Tibial nerve (tissue), 3 donors: ENCODE results near the gene CLCA2.

Source experiments
- POLR2A ChIP-seq, 2 donors: fragments of 450-650 bp; IDR thresholded peaks; one replicate each; pipeline ENCODE4 v1.6.1; 2017; ENCODE audit warnings: antibody characterized with exemption in 2 of 2, mild to moderate bottlenecking in 2 of 2, moderate library complexity in 2 of 2
- TF ChIP-seq, protein P1 (sequence below), 5 experiments: fragments of 200-600 bp in 3 of 5; fragments of 450-650 bp in 2 of 5; sonication (generic) in 3 of 5; IDR thresholded peaks; one replicate each; pipeline ENCODE4 v1.5.1; 2016 to 2019; ENCODE audit warnings: antibody characterized with exemption in 5 of 5, mild to moderate bottlenecking in 3 of 5, moderate library complexity in 2 of 5

DNA sequence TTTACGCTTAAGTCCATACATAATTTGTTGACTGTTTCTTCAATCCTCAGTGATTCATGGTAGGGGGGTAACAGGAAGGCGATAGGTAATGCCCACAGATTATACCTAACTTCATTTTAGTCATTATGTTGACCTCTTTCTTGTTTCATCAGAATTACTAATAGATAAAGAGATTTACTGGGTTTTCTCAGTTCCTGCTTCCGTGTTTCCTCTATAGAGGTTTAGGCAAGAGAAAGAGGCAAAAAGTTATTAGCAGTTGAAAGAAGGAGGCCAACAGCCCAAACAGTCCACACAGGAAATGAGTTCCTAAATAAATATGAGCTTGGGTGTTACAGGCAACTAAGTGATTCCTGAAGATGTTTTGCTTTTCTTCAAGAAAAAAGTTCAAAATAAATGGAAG lies 26.9 kb downstream of the CLCA2 start:
- TF ChIP-seq, protein P1, sequence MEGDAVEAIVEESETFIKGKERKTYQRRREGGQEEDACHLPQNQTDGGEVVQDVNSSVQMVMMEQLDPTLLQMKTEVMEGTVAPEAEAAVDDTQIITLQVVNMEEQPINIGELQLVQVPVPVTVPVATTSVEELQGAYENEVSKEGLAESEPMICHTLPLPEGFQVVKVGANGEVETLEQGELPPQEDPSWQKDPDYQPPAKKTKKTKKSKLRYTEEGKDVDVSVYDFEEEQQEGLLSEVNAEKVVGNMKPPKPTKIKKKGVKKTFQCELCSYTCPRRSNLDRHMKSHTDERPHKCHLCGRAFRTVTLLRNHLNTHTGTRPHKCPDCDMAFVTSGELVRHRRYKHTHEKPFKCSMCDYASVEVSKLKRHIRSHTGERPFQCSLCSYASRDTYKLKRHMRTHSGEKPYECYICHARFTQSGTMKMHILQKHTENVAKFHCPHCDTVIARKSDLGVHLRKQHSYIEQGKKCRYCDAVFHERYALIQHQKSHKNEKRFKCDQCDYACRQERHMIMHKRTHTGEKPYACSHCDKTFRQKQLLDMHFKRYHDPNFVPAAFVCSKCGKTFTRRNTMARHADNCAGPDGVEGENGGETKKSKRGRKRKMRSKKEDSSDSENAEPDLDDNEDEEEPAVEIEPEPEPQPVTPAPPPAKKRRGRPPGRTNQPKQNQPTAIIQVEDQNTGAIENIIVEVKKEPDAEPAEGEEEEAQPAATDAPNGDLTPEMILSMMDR (IDR thresholded peaks at IDR 0.05) = no peak
- no peak for TF ChIP-seq POLR2A (IDR thresholded peaks at IDR 0.05)
